ENCODE results near the gene TOP3B.

The TOP3B gene, protein sequence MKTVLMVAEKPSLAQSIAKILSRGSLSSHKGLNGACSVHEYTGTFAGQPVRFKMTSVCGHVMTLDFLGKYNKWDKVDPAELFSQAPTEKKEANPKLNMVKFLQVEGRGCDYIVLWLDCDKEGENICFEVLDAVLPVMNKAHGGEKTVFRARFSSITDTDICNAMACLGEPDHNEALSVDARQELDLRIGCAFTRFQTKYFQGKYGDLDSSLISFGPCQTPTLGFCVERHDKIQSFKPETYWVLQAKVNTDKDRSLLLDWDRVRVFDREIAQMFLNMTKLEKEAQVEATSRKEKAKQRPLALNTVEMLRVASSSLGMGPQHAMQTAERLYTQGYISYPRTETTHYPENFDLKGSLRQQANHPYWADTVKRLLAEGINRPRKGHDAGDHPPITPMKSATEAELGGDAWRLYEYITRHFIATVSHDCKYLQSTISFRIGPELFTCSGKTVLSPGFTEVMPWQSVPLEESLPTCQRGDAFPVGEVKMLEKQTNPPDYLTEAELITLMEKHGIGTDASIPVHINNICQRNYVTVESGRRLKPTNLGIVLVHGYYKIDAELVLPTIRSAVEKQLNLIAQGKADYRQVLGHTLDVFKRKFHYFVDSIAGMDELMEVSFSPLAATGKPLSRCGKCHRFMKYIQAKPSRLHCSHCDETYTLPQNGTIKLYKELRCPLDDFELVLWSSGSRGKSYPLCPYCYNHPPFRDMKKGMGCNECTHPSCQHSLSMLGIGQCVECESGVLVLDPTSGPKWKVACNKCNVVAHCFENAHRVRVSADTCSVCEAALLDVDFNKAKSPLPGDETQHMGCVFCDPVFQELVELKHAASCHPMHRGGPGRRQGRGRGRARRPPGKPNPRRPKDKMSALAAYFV

DNA sequence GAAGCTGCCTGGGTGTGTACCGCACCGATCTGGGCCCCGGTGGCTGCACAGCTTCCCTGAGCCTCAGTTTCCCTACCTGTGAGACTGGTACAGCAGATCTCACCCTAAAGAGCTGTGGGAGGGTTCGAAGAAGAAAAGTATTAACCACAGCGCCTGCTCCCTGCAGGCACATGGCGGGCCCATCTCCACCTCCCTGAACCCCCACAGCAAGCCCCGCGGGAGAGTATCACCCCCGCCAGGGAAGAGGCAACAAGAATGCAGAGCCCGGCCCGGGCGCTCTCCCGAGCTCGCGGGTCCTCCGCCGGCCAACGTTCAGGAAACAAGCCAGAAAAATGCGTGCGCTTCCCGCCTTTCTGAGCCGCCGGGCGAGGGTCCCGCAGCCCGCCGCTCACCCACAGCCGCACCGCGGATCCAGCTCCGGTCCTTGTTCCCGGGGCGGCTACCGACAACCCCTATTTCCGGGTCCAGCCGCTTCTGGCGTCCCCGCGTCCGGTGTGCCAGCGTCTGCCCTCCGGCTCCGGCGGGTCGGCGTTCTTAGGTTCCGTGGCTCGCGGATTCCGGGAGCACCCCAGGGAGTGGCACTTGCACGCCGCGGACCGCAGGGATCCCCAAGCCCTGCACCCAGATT is at the start of gene TOP3B:
TOP3B (minus strand) TSS at position 450 of the 628 bp plus-strand sequence. CDS start 7,078 bp downstream, outside the sequence.
- DNase-seq: peak; percentile 72

- no peak for DNase-seq
Observed at GRCh38 chr22:22031183-22031945, 48.8 kb upstream of the TOP3B start.

DNA sequence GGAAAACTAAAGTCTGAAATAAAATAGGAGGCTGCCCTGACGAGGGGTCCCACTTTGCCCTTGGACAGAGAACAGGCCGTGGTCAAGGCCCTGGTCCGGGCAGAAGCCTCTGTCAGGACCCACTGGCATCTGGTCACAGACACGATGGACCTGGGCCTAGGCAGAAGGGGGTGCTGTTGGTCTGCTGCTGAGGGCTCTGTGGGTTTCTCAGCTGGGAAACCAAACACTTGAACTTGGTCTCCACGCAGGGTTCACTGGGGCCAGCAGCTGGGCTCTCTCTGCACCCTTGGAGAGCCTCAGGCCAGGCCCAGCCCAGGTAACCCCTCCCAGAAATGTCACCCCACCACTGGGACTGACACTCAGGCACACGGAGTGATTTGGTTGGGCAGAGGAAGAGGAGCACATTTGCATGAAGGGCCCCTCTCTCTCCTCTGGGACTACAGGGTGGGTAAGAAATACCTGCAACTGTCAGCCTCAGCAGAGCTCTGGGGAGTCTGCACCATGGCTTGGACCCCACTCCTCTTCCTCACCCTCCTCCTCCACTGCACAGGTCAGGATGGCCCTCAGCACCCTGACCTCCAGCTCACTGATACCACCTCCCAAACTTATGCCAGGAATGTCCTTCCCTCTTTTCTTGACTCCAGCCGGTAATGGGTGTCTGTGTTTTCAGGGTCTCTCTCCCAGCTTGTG is 48.1 kb upstream of the TOP3B start:
- DNase-seq: no peak

- no peak for DNase-seq
Observed at GRCh38 chr22:22027955-22028354, 45.4 kb upstream of the TOP3B start.

- no peak for DNase-seq
Observed at GRCh38 chr22:22026157-22026831, 43.7 kb upstream of the TOP3B start.

- DNase-seq: no peak
Observed at GRCh38 chr22:22025320-22026156, 43.0 kb upstream of the TOP3B start.

- no peak for DNase-seq
Observed at GRCh38 chr22:22024440-22024839, 41.9 kb upstream of the TOP3B start.

- no peak for DNase-seq
Observed at GRCh38 chr22:22023581-22024137, 41.1 kb upstream of the TOP3B start.

DNA sequence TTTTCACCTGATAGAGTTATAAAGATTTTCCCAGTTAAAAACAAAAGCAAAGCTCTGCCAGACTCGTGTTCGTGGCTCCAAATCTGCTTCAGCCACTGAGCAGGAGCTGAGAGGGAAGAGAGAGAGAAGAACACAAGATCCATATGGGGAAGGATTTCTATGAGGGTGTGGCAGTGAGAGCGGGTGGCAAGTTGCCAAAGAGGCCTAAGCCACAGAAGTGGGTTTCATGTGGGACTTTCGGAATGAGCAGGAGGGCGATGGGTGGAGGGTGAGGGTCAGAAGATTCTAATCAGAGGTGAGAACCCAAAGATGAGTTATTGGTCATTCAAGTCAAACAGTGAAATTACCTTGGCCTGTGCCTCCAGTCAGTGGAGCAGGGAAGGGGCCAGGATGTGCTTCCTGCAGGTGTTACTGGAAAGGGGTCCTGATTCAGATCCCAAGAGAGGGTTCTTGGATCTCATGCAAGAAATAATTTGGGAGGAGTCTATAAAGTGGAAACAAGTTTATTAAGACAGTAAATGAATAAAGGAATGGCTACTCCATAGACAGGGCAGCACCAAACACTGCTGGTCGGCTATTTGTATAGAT is 40.5 kb upstream of the TOP3B start:
- no peak for DNase-seq

- DNase-seq: no peak
Observed at GRCh38 chr22:22022255-22022840, 39.8 kb upstream of the TOP3B start.

- DNase-seq: no peak
Observed at GRCh38 chr22:22021162-22021750, 38.7 kb upstream of the TOP3B start.

GRCh38 chr22:22020425-22020852 is 37.9 kb upstream of the TOP3B start:
- no peak for DNase-seq

GRCh38 chr22:22019659-22020424 is 37.3 kb upstream of the TOP3B start:
- DNase-seq: no peak

DNA sequence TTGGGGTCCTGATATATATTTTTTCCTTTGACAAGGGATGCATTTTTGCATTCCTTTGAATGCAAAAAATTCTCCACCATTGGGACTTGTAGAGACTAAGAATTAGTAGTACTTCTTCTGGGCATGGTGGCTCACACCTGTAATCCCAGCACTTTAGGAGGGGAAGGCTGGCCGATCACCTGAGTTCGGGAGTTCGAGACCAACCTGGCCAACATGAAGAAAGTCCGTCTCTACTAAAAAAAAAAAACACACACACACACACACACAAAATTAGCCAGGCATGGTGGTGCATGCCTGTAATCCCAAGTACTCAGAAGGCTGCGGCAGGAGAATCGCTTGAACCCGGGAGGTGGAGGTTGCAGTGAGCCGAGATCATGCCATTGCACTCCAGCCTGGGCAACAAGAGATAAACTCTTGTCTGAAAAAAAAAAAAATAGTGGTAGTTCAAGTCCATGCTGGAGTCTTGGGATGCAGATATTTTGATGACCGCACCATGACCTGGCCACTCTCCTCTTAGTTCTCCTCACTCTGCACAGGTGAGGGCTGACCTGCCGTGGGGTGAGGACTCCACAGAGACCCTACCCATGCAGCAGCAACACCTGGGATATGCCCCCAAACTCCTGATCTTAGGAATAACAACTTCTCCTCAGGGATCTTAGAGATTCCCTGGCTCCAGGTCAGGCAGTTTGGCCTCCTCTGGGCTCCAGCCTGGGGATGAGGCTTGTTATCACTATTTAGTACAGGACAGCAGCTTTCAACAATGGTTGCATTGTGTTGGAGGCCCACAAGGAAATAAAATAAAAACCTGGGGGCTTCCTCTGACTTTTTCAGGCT is 36.5 kb upstream of the TOP3B start:
- no peak for DNase-seq

- no peak for DNase-seq
Observed at GRCh38 chr22:22015631-22016030, 33.0 kb upstream of the TOP3B start.

DNA sequence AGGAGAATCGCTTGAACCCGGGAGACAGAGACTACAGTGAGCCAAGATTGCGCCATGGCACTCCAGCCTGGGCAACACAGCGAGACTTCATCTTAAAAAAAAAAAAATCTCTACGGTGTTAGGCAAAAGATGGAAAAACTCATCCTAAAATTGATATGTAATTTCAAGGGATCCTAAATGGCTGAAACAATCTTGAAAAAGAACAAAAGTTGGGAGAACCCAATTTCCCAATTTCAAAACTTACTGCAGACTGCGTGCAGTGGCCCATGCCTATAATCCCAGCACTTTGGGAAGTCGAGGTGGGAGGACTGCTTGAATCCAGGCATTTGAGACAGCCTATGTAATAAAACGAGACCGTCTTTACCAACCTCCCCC is 31.7 kb upstream of the TOP3B start:
- DNase-seq: no peak

Measured in CD4-positive, alpha-beta T cell treated with Interleukin-4 for 4 hours (primary cell).